GM18868 (cell line): ENCODE data around the gene SERPINB11.
"Not testable (repeated sequence)": the region's sequence is repeated elsewhere in the genome, so short reads cannot be mapped to it uniquely, and the experiment has no call there.

Experiments
- ATAC-seq: cut with Tn5 transposase; IDR thresholded peaks from one replicate; pipeline ENCODE4 v1.9.1; 2021; ENCODE audit warnings: mild to moderate bottlenecking, moderate library complexity; ENCODE audit not compliant: unreplicated experiment

Gene SERPINB11, protein sequence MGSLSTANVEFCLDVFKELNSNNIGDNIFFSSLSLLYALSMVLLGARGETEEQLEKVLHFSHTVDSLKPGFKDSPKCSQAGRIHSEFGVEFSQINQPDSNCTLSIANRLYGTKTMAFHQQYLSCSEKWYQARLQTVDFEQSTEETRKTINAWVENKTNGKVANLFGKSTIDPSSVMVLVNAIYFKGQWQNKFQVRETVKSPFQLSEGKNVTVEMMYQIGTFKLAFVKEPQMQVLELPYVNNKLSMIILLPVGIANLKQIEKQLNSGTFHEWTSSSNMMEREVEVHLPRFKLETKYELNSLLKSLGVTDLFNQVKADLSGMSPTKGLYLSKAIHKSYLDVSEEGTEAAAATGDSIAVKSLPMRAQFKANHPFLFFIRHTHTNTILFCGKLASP

DNA sequence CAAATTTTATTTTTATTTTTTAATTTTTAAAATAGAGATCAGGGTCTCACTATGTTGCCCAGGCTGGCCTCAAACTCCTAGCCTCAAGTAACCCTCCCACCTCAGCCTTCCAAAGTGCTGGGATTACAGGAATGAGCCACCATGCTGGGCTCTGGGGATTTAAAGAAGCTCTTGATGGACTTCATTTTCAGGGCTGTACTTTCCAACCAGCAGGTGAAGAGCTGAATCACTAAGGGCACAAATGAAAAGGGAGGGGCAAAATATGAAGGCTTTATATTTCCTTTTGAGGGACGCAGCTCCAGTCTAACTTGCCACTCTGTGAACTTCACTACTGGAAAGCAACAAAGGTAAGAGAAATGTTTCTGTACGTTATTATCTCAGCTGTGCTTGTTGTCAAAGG is at the start of gene SERPINB11:
Gene SERPINB11, plus strand, starts transcription at position 301 of the 400 bp plus-strand sequence. CDS start 7,234 bp downstream, outside the sequence.
- no peak for ATAC-seq

DNA sequence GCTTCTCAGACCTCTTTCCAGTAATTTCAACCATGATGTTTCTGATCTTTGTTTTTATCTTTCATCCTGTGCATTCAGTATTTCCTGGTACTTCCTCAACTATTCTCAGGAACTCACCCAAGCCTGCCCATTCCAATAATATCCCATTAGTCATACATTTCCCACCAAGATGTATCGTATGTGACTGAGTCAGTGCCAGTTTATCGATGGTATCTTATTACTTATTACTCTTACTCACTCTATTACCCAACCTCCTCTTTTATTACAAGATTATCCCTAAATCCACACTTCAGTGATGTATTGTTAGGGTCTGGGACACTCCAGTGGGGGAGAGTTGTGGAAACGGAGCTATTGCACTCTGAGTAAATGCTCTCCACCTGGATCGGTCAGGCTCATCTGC is 43.8 kb upstream of the SERPINB11 start:
- not testable (repeated sequence) for ATAC-seq

DNA sequence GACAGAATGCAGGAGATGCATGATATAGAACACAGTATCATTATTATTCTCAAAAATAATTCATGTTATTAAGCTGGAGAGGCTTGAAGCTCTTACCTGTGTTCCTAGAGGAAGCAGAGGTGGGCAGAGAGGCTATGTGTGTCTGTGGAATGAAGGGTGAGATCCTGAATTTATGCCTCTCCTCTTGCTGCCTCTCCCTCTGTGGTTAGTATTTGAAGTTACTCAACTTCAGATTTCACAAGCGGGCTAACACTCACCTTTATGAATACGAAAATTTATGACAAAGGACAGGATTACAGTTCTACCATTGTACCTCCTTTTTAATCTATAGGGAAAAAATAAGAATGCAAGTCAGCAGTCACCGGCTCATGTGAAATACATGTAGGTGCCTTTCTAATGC is 41.0 kb upstream of the SERPINB11 start, which contains the start of gene SERPINB3:
Gene SERPINB3, minus strand, starts transcription at position 144 of the 400 bp plus-strand sequence. CDS start 677 bp downstream, outside the sequence.
- not testable (repeated sequence) for ATAC-seq

DNA sequence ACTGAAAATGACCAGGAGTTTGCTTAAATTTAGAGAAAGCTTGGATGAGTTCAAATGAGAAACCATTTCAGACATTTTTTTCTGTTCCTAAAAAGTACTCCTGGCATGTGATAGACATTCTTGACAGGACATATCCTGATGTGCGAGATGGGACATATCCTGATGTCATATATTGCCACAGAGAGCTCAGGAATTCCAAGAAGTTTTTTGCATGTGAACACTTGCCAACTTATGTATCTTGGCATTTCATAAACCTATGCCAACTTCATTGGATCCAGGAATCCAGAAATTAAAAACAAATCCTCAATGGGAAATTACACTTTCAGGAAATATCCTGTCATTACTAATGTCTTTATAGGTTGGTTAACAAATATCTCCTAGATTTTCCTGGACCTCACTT is 38.2 kb upstream of the SERPINB11 start:
- no peak for ATAC-seq

DNA sequence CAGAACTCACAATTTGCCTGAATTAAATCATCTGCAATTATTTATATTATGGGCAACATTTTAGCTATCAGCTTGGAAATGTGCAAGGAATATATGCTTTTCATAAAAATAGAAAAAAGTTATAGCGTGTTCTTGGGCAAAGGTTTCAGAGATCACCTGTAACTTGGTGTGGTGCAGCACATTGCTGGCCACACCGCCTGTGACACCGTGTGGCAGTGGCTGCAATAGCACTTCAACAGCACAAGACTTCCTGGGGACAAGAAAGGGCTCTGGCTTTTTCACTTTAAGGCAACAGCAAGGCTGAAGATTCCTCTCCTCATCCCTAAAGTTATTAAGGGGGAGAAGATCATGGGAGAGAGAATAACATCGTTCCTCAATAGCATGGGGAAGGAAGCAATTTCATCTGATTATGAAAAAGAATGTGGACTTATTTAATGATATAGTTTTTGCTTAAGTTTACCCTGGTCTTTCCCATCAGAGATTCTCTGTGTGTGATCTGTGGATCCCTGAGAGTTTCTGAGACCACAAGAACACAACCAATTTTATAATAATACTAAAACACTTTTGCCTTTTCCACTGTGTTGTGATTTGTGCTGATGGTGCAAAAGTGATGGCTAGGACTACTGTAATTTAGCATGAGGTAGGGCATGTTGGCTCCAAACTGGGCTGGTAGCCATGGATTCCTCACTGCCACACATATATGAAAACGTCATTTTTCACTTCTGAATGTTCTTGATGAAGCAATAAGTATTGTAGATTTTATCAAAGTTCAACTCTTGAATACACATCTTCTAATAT is 26.0 kb upstream of the SERPINB11 start:
- peak; percentile 92 for ATAC-seq

- no peak for ATAC-seq
Observed at GRCh38 chr18:63677500-63678225, 25.1 kb upstream of the SERPINB11 start.

DNA sequence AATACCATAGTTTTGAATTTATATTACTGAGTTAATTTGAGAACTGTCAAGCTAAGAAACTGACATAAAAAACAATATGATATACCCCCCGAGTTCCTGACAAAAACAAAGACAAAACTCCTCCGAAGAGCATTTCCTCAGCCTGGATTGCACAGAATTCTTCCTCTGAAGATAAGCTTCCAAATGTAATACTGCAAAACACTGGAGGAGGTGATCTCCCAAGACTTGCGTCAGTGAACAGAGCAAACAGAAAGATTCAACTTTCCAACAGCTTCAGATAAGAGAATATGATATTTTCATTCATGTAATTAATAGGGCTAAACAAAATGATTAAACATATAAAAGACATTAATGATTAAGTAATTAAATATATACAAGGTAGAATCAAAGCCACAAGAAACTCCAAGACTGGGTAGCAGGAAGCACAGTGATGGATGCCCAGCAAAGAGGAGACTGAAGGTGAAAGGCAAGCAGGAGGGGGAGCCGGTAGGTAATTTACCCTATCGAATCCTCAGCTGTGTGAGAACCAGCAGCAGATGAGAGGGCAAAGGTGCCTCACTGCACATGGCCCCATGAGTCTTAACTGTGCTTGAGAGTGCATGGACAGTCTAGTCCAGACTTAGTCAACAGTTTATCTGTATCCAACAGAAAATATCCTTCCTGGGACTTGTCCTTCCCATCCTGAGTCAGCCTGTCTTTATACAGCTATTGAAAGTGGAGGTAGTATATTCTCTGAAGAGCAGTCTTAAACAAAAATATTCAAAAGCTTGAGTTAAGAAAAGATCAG is 22.7 kb upstream of the SERPINB11 start:
- ATAC-seq, result no peak

GRCh38 chr18:63681449-63682340 is 21.1 kb upstream of the SERPINB11 start:
- no peak for ATAC-seq

DNA sequence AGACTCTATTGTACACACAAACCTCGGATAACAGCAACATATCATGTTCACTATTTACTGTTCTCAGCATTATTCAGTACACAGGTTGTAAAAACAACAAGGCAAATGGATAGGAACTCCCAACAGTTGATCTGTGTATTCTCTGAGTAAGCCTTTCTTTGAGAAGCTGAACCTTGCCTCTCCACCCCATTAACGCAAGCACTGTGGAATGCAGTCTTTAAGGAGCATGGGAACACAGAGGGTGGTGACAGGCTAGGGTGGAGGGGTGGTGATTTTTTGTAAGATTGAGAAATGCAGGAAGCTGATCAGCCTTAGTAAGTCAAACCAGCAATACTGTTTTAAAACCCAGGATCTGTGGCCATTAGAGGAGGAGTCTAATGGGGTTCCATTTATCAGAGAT is 19.6 kb upstream of the SERPINB11 start:
- ATAC-seq, result no peak

- no peak for ATAC-seq
Observed at GRCh38 chr18:63683890-63684289, 18.9 kb upstream of the SERPINB11 start.

GRCh38 chr18:63684718-63685117 is 18.0 kb upstream of the SERPINB11 start:
- no peak for ATAC-seq

DNA sequence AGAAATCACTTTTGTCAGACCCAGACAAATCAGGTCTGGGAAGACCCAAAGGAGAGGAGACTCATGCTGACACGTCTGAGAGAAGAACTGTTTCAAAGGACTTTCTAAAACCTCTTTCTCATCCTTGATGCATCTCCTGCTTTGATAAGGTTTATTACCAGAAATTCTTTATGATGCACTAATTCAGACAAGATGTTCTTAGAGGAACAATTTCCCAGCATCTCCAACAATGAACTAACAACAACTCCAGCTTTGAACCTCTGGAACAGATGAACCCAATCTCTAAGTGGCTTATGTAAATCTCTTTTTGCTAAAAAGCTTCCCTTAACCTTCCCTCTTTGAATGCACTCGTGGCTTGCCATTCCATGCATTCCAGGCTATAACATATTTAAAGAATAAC is 15.9 kb upstream of the SERPINB11 start:
- no peak for ATAC-seq

DNA sequence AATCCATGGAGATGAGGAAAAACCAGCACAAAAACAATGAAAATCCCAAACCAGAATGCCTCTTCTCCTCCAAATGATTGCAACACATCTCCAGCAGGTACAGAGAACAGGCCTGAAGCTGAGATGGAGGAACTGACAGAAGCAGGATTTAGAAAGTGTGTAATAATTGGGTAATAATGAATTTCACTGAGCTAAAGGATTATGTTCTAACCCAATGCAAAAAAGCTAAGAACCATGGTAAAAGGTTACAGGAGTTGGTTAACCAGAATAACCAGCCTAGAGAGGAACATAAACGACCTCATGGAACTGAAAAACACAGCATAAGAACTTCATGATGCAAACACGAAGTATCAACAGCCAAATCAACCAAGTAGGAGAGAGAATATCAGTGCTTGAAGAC is 13.7 kb upstream of the SERPINB11 start:
- ATAC-seq, result no peak

GRCh38 chr18:63697097-63697660 is 5.6 kb upstream of the SERPINB11 start:
- ATAC-seq, result no peak

GRCh38 chr18:63700501-63700900 is 2.3 kb upstream of the SERPINB11 start:
- ATAC-seq, result no peak

DNA sequence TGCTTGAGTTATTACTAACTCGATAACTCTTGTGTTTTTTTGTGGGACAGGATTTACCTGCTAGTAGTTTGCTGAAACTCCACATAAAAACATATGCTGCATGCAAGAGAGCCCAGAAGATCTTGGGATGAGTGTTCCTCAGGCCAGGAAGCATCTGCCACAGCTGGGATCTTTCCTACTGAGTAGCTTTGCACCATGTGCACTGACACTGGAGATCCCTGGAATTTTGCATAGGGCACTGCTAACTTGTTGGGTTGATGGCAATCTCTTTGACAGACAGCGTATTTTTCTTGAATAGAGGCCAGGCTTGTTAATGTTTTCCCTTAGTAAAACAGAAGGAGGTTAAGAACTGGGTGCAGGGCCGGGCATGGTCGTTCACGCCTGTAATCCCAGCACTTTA is 808 bp upstream of the SERPINB11 start:
- ATAC-seq, result no peak

DNA sequence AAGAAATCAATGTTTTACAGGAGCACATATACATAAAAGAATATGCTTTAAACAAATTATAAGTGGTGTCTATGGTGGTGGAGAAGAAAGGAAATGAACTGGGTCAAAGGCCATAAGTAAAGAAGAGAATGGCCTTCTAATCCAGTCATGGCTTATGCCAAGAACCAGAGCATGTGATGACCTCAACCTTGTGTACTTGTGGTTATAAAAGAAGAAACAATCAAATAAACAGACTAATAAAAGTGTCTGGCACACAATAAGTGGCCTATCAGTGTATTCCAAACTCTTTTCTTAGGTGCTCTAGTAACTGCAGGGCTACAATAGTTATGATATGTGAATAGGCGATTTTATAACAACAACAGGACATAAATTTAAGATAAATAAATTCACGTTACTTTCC is 2.6 kb downstream of the SERPINB11 start:
- no peak for ATAC-seq

DNA sequence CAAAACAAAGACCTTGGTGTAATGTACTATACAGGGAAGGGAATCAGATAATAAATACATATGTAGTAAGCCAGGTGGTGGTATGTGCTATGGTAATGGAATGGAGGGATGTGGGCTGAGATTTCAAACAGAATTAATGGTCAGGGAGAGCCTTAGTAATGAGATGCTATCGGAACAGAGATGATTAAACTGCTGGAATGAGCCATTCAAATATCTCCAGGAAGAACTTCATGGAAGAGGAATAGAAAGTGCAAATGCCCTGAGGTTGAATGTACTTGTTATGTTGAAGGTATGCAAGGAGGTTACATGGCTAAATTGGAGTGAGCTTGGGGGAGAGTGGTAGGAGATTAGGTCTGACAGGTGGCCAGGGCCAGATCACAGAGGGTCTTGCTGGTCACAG is 5.1 kb downstream of the SERPINB11 start:
- ATAC-seq, result no peak

DNA sequence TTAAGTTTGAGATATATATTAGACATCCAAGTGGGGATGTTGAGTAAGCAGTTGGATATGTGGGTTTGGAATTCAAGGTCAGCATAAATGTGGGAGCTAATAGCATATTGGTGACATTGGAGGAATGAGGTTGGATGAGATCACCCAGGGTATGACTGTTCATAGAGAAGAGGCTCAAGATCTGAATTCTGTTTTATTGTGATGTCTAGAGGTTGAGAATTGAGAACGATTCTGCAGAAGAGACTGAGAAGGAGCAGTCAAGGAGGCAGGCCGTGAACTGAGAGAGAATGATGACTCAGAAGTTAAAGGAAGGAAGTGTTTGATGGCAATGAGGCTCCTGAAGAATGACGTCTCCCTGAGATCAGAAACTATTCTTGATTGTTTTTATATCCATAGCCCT is 5.9 kb downstream of the SERPINB11 start:
- no peak for ATAC-seq
